Stimulated activated CD8-positive, alpha-beta memory T cell treated with anti-CD3 and anti-CD28 coated beads, Interleukin-4, amount 100 ng/mL, for 48 hours (primary cell): ENCODE measurements around the gene NIPAL1.
A peak's percentile ranks its signal among the peaks of the same experiment; 100 is the strongest.
"Not testable (repeated sequence)": the region's sequence is repeated elsewhere in the genome, so short reads cannot be mapped to it uniquely, and the experiment has no call there.

ENCODE experiments used
- DNase-seq: peaks from one replicate; pipeline ENCODE4 v3.0.0-alpha.2; 2020

Gene NIPAL1

GRCh38 chr4:48016141-48017107, at the start of gene NIPAL1, which contains the start of gene CNGA1:
Gene NIPAL1, plus strand, starts transcription at chr4:48016772. Its CDS starts 68 bp downstream, at chr4:48016840.
Gene CNGA1, minus strand, starts transcription at chr4:48016681. Its CDS starts 63,992 bp downstream, at chr4:47952689.
- peak; percentile 79 for DNase-seq

GRCh38 chr4:47968847-47969246, 47.7 kb upstream of the NIPAL1 start:
- DNase-seq = no peak

GRCh38 chr4:47972181-47972580, 44.4 kb upstream of the NIPAL1 start:
- DNase-seq = no peak

- DNase-seq = no peak
Measured at GRCh38 chr4:47972721-47973120, 43.9 kb upstream of the NIPAL1 start.

GRCh38 chr4:47974566-47974965, 42.0 kb upstream of the NIPAL1 start:
- no peak for DNase-seq

GRCh38 chr4:47990145-47990544, 26.4 kb upstream of the NIPAL1 start:
- DNase-seq = no peak

GRCh38 chr4:47992475-47992874, 24.1 kb upstream of the NIPAL1 start:
- DNase-seq = not testable (repeated sequence)

- DNase-seq = no peak
Measured at GRCh38 chr4:47996021-47996420, 20.6 kb upstream of the NIPAL1 start.

- DNase-seq = no peak
Measured at GRCh38 chr4:48002267-48002666, 14.3 kb upstream of the NIPAL1 start.

GRCh38 chr4:48003568-48003967, 13.0 kb upstream of the NIPAL1 start:
- peak; percentile 61 for DNase-seq

GRCh38 chr4:48005781-48006180, 10.8 kb upstream of the NIPAL1 start:
- DNase-seq = no peak

- no peak for DNase-seq
Measured at GRCh38 chr4:48008021-48008596, 8.5 kb upstream of the NIPAL1 start.

- not testable (repeated sequence) for DNase-seq
Measured at GRCh38 chr4:48010906-48011305, 5.7 kb upstream of the NIPAL1 start.

GRCh38 chr4:48011722-48012121, 4.8 kb upstream of the NIPAL1 start:
- DNase-seq = no peak

- no peak for DNase-seq
Measured at GRCh38 chr4:48012824-48013223, 3.7 kb upstream of the NIPAL1 start.

GRCh38 chr4:48015216-48015615, 1.4 kb upstream of the NIPAL1 start:
- DNase-seq = no peak

- DNase-seq = no peak
Measured at GRCh38 chr4:48015678-48016077, 894 bp upstream of the NIPAL1 start.

- peak; percentile 77 for DNase-seq
Measured at GRCh38 chr4:48017108-48017571, 568 bp downstream of the NIPAL1 start.

GRCh38 chr4:48018112-48018511, 1.5 kb downstream of the NIPAL1 start:
- no peak for DNase-seq

GRCh38 chr4:48021100-48021499, 4.5 kb downstream of the NIPAL1 start:
- no peak for DNase-seq

GRCh38 chr4:48022192-48022799, 5.7 kb downstream of the NIPAL1 start:
- DNase-seq = no peak

GRCh38 chr4:48024522-48024921, 8.0 kb downstream of the NIPAL1 start:
- DNase-seq = no peak

GRCh38 chr4:48025005-48025404, 8.4 kb downstream of the NIPAL1 start:
- no peak for DNase-seq

GRCh38 chr4:48027653-48028052, 11.1 kb downstream of the NIPAL1 start:
- no peak for DNase-seq
